Activated CD8-positive, alpha-beta T cell treated with anti-CD3 and anti-CD28 coated beads for 36 hours (primary cell): ENCODE results near the gene SIRPB2. TPM values are rescaled to one million over a fixed set of nuclear protein-coding genes. Genes with fewer than 3 reads are reported as not detected.
A peak's percentile ranks its signal among the peaks of the same experiment; 100 is the strongest.

Source experiments
- ATAC-seq: fragments of 200-7000 bp; cut with Tn5 transposase; one replicate; pipeline ENCODE4 v1.10.0; 2021; ENCODE audit warnings: mild to moderate bottlenecking, moderate library complexity
- CTCF ChIA-PET: fragments of 350-600 bp; sonication (Branson Sonifier 250); formaldehyde crosslinking; loops from one replicate; lab custom pipeline; 2021; ENCODE audit warnings: antibody characterized with exemption; lab: Charles Lee
- POLR2A ChIA-PET: fragments of 350-600 bp; sonication (Branson Sonifier 250); formaldehyde crosslinking; loops from one replicate; lab custom pipeline; 2021; ENCODE audit warnings: antibody characterized with exemption; lab: Charles Lee
- DNase-seq: peaks from one replicate; pipeline ENCODE4 v3.0.0-alpha.2; 2020
- H3K27ac Mint-ChIP-seq: one replicate; pipeline ENCODE4 v1.8.0; 2021; ENCODE audit warnings: mild to moderate bottlenecking, mixed read lengths
- H3K27me3 Mint-ChIP-seq: one replicate; pipeline ENCODE4 v1.8.0; 2021; ENCODE audit warnings: mixed read lengths
- H3K36me3 Mint-ChIP-seq: one replicate; pipeline ENCODE4 v1.8.0; 2021; ENCODE audit warnings: low read depth, mixed read lengths
- H3K4me1 Mint-ChIP-seq: one replicate; pipeline ENCODE4 v1.8.0; 2021; ENCODE audit warnings: low read depth, mixed read lengths
- H3K4me3 Mint-ChIP-seq: one replicate; pipeline ENCODE4 v1.8.0; 2021; ENCODE audit warnings: mild to moderate bottlenecking, moderate library complexity, mixed read lengths
- H3K9me3 Mint-ChIP-seq: one replicate; pipeline ENCODE4 v1.8.0; 2021; ENCODE audit warnings: mixed read lengths
- CTCF ChIP-seq: fragments of 200-600 bp; IDR thresholded peaks from one replicate; pipeline ENCODE4 v1.8.0; 2022; ENCODE audit warnings: antibody characterized with exemption, mild to moderate bottlenecking
- intact Hi-C: fragments of 100-400 bp; cut with micrococcal nuclease; formaldehyde crosslinking; loops from one replicate; pipeline ENCODE4 v1.10.0; 2022
- total RNA-seq, 2 experiments: library from RNA; stranded (reverse); gene quantifications; one replicate each; pipeline ENCODE4 v1.2.3, GENCODE V29; 2021

Gene SIRPB2
- total RNA-seq, 2 experiments from 2014 or later: not detected

- CTCF ChIA-PET: interaction anchor here (0.6 to 2.5 kb wide), 14 partner anchors 9 to 519 kb away, joined by 3 to 26 read pairs (median 4); partner anchors contain the start of gene NSFL1C
- ATAC-seq (no peak), DNase-seq (no peak)
- POLR2A ChIA-PET: interaction anchor here (0.7 to 1.0 kb wide), 2 partner anchors 14 to 77 kb away, joined by 3 to 4 read pairs; no protein-coding TSS in a partner anchor
- no peak overlapping the region for H3K4me3 Mint-ChIP-seq
- H3K9me3 Mint-ChIP-seq: no peaks in the 10 kb centered on the region
- intact Hi-C loops: loop anchor here (2.0 kb wide), 1 partner anchor 43 kb away; the partner anchor contains the start of gene FKBP1A
- H3K27me3 Mint-ChIP-seq: peaks cover 2% of the 10 kb centered on the region
- H3K36me3 Mint-ChIP-seq: peaks cover 2% of the 10 kb centered on the region
- peaks cover 29% of the 10 kb centered on the region for H3K4me1 Mint-ChIP-seq
- no peak for TF ChIP-seq CTCF
- H3K27ac Mint-ChIP-seq: no peak overlapping the region
Observed at GRCh38 chr20:1435337-1435699, 55.9 kb downstream of the SIRPB2 start.

GRCh38 chr20:1434571-1435336, 56.5 kb downstream of the SIRPB2 start:
- CTCF ChIA-PET: interaction anchor here (0.6 to 2.4 kb wide), 10 partner anchors 9 to 518 kb away, joined by 3 to 26 read pairs (median 3); no protein-coding TSS in a partner anchor
- no peak for TF ChIP-seq CTCF
- H3K27me3 Mint-ChIP-seq: peaks cover 2% of the 10 kb centered on the region
- no peaks in the 10 kb centered on the region for H3K9me3 Mint-ChIP-seq
- H3K4me1 Mint-ChIP-seq: peaks cover 25% of the 10 kb centered on the region
- POLR2A ChIA-PET: interaction anchor here (0.7 to 1.0 kb wide), 2 partner anchors 14 to 77 kb away, joined by 3 to 4 read pairs; no protein-coding TSS in a partner anchor
- ATAC-seq (peak; percentile 89), DNase-seq (peak; percentile 86)
- no peak overlapping the region for H3K27ac Mint-ChIP-seq
- no peak overlapping the region for H3K4me3 Mint-ChIP-seq
- intact Hi-C loops: loop anchor here (2.0 kb wide), 1 partner anchor 42 kb away; the partner anchor contains the start of gene FKBP1A
- peaks cover 2% of the 10 kb centered on the region for H3K36me3 Mint-ChIP-seq

GRCh38 chr20:1431158-1431557, 60.1 kb downstream of the SIRPB2 start:
- no peak overlapping the region for H3K27ac Mint-ChIP-seq
- H3K27me3 Mint-ChIP-seq: peaks cover 4% of the 10 kb centered on the region
- H3K4me1 Mint-ChIP-seq: peaks cover 29% of the 10 kb centered on the region
- no peak for ATAC-seq
- intact Hi-C loops: no loop called here
- CTCF ChIA-PET: interaction anchor here (1.0 kb wide), 1 partner anchor 346 kb away, joined by 3 read pairs; no protein-coding TSS in a partner anchor
- POLR2A ChIA-PET: no interaction called here
- no peaks in the 10 kb centered on the region for H3K9me3 Mint-ChIP-seq
- DNase-seq: no peak
- H3K4me3 Mint-ChIP-seq: no peak overlapping the region
- H3K36me3 Mint-ChIP-seq: no peaks in the 10 kb centered on the region
- no peak for TF ChIP-seq CTCF

GRCh38 chr20:1430004-1430451, 61.2 kb downstream of the SIRPB2 start:
- Mint-ChIP-seq H3K4me1 (peaks cover 20% of the 10 kb centered on the region), H3K27ac (no peak overlapping the region), H3K27me3 (peaks cover 4% of the 10 kb centered on the region), H3K36me3 (no peaks in the 10 kb centered on the region), H3K9me3 (no peaks in the 10 kb centered on the region), H3K4me3 (no peak overlapping the region)
- ChIA-PET CTCF (no interaction called here), POLR2A (no interaction called here)
- DNase-seq: no peak
- TF ChIP-seq CTCF: no peak
- ATAC-seq: no peak
- intact Hi-C loops: no loop called here
